ENCODE measurements around the gene ARPC5L.
"Not testable (repeated sequence)": the region's sequence is repeated elsewhere in the genome, so short reads cannot be mapped to it uniquely, and the experiment has no call there.

ARPC5L gene

DNA sequence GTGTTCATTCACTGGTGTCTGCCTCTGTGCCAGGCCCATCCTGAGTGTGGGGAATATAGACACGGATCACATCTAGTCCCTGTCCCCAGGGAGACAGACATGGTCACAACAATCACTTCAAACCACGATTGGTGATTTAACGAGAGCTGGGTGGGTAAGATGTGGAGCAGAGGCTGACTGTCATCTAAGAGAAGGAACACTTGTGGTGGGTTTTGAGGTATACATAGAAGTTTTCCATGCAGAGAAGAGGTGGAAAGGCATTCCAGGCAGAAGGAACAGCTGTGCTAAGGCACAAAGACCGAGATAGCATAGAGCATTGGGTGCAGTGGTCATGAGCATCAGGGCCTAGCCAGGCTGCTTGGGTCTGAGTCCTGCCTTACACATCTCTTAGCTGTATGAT is 31.3 kb upstream of the ARPC5L start:
- no peaks in the 10 kb centered on the region for H3K9me3 ChIP-seq
- H3K4me3 ChIP-seq (ENCODE audit: low read depth in 1 of 2, low read length in 1 of 2) = no peak overlapping the region
- H3K4me1 ChIP-seq (ENCODE audit: control insufficient read depth in 1 of 2, insufficient read depth in 1 of 2, low read depth in 1 of 2, low read length in 1 of 2) = peaks cover 0 to 4% of the 10 kb centered on the region in 2 experiments
- no peaks in the 10 kb centered on the region for H3K36me3 ChIP-seq
- no peak for TF ChIP-seq CTCF (IDR thresholded peaks at IDR 0.05)
- no peak overlapping the region for H3K27ac ChIP-seq
- no peaks in the 10 kb centered on the region for H3K27me3 ChIP-seq

GRCh38 chr9:124831642-124832364 is 30.1 kb upstream of the ARPC5L start:
- H3K4me3 ChIP-seq (ENCODE audit: low read depth in 1 of 2, low read length in 1 of 2) = no peak overlapping the region
- peaks cover 0 to 4% of the 10 kb centered on the region in 2 experiments for H3K4me1 ChIP-seq (ENCODE audit: control insufficient read depth in 1 of 2, insufficient read depth in 1 of 2, low read depth in 1 of 2, low read length in 1 of 2)
- no peaks in the 10 kb centered on the region for H3K36me3 ChIP-seq
- no peak overlapping the region for H3K27ac ChIP-seq
- TF ChIP-seq CTCF (IDR thresholded peaks at IDR 0.05) = no peak
- H3K9me3 ChIP-seq = no peaks in the 10 kb centered on the region
- H3K27me3 ChIP-seq = peaks cover 6% of the 10 kb centered on the region

DNA sequence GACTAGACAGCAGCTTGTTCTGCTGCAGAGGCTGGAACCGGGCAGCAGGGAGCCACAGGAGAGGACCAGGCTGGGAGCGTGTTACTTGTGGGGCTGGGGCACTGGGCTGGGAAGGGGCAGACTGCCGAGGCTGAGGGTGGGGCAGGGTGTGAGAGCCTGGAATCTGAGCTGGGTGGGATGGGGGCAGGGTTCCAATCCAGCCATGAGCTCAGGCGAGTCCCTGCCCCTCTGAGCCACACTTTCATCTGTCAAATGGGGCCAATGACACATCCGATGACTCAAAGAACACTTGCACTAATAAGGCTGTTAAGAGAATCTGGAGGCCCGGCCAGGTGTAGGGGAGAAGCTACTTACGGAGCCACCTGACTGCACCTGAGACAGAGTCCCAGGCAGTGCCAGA is 27.3 kb upstream of the ARPC5L start:
- Histone ChIP-seq H3K36me3 (no peaks in the 10 kb centered on the region), H3K4me3 (ENCODE audit: low read depth in 1 of 2, low read length in 1 of 2) (no peak overlapping the region), H3K9me3 (no peaks in the 10 kb centered on the region), H3K4me1 (ENCODE audit: control insufficient read depth in 1 of 2, insufficient read depth in 1 of 2, low read depth in 1 of 2, low read length in 1 of 2) (peaks cover 0 to 4% of the 10 kb centered on the region in 2 experiments), H3K27me3 (peaks cover 34% of the 10 kb centered on the region), H3K27ac (no peak overlapping the region)
- no peak for TF ChIP-seq CTCF (IDR thresholded peaks at IDR 0.05)

DNA sequence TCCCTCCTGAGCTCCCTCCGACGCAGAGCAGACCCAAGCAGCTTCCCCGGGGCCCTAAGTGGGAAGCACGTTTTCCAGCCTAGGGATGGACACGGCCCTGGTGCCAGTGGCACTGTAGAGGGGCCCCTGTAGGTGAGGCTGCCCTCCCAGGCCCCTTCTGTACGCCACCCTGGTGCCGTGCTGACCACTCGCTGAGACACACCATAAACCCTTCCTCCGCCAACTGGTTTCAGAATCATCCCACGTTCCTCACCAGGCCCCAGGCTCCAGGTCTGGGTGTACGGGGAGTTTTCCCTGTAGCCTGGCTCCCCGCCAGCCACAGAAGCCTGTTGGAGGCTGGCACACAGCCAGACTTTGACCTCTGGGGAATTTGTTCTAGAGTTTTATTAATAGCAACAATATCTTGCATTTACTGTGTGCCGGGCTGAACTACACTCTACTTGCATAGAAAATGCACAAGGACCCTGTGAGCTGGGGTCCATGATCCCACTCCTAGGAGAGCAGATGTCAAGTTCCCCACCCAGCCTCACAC is 26.8 kb upstream of the ARPC5L start:
- Histone ChIP-seq H3K27ac (no peak overlapping the region), H3K27me3 (peaks cover 39% of the 10 kb centered on the region), H3K9me3 (no peaks in the 10 kb centered on the region), H3K4me3 (ENCODE audit: low read depth in 1 of 2, low read length in 1 of 2) (no peak overlapping the region), H3K4me1 (ENCODE audit: control insufficient read depth in 1 of 2, insufficient read depth in 1 of 2, low read depth in 1 of 2, low read length in 1 of 2) (peaks cover 0 to 4% of the 10 kb centered on the region in 2 experiments), H3K36me3 (no peaks in the 10 kb centered on the region)
- no peak for TF ChIP-seq CTCF (IDR thresholded peaks at IDR 0.05)

DNA sequence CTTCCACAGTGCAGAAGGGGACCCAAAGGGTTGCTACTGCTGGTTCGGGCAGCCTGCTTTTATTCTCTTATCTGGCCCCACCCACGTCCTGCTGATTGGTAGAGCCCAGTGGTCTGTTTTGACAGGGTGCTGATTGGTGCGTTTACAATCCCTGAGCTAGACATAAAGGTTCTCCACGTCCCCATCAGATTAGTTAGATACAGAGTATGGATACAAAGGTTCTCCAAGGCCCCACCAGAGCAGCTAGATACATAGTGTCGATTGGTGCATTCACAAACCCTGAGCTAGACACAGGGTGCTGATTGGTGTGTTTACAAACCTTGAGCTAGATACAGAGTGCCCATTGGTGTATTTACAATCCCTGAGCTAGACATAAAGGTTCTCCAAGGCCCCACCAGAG is 23.8 kb upstream of the ARPC5L start:
- peaks cover 45% of the 10 kb centered on the region for H3K27me3 ChIP-seq
- H3K4me3 ChIP-seq (ENCODE audit: low read depth in 1 of 2, low read length in 1 of 2); H3K36me3 ChIP-seq; H3K27ac ChIP-seq; H3K9me3 ChIP-seq; H3K4me1 ChIP-seq (ENCODE audit: control insufficient read depth in 1 of 2, insufficient read depth in 1 of 2, low read depth in 1 of 2, low read length in 1 of 2): not testable (repeated sequence)

DNA sequence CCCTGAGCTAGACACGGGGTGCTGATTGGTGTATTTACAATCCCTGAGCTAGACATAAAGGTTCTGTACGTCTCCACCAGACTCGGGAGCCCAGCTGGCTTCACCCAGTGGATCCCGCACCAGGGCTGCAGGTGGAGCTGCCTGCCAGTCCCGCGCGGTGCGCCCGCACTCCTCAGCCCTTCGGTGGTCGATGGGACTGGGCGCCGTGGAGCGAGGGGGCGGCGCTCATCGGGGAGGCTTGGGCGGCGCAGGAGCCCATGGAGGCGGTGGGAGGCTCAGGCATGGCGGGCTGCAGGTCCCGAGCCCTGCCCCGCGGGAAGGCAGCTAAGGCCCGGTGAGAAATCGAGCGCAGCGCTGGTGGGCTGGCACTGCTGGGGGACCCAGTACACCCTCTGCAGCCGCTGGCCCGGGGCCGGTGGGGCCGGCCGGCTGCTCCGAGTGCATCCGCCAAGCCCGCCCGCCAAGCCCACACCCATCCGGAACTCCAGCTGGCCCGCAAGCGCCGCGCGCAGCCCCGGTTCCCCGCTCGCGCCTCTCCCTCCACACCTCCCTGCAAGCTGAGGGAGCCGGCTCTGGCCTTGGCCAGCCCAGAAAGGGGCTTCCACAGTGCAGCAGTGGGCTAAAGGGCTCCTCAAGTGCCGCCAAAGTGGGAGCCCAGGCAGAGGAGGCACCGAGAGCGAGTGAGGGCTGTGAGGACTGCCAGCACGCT is 23.2 kb upstream of the ARPC5L start:
- H3K4me3 ChIP-seq (ENCODE audit: low read depth in 1 of 2, low read length in 1 of 2); H3K4me1 ChIP-seq (ENCODE audit: control insufficient read depth in 1 of 2, insufficient read depth in 1 of 2, low read depth in 1 of 2, low read length in 1 of 2); H3K36me3 ChIP-seq; H3K27ac ChIP-seq; H3K9me3 ChIP-seq: not testable (repeated sequence)
- H3K27me3 ChIP-seq = peaks cover 45% of the 10 kb centered on the region

Measured in neutrophil (primary cell).